ENCODE data around the gene RFX4.

- no peak for TF ChIP-seq CTCF (conservative IDR thresholded peaks at IDR 0.05; ENCODE audit: low read length)
- no peak for TF ChIP-seq EZH2phosphoT487 (IDR thresholded peaks at IDR 0.05; ENCODE audit: borderline replicate concordance)
These were observed 150.1 kb downstream of the RFX4 start for GRCh38 chr12:106732890-106733289.

All from Loucy (cell line).